H9 (cell line): Measurements from ENCODE around the gene AGO3. TPM values are rescaled to one million over a fixed set of nuclear protein-coding genes. Genes with fewer than 3 reads are reported as not detected.

ENCODE experiments used
- DNase-seq: peaks from one replicate; pipeline ENCODE4 v3.0.0-alpha.2; 2017
- H2AFZ ChIP-seq: one replicate; pipeline ENCODE4 v1.6.1; 2013; ENCODE audit warnings: mild to moderate bottlenecking, low read length, control low read depth, moderate library complexity
- H2AK5ac ChIP-seq: 2 replicates; pipeline ENCODE4 v1.6.1; 2013; ENCODE audit warnings: low read length, control low read depth, mixed read lengths; ENCODE audit not compliant: insufficient read length
- H2BK120ac ChIP-seq: one replicate; pipeline ENCODE4 v1.6.1; 2013; ENCODE audit warnings: low read depth, mild to moderate bottlenecking, low read length, control low read depth, inconsistent platforms; ENCODE audit not compliant: poor library complexity, severe bottlenecking
- H2BK12ac ChIP-seq: 2 replicates; pipeline ENCODE4 v1.6.1; 2013; ENCODE audit warnings: low read length, control low read depth, mixed read lengths, low read depth; ENCODE audit not compliant: insufficient read length
- H2BK15ac ChIP-seq: 2 replicates; pipeline ENCODE4 v1.6.1; 2013; ENCODE audit warnings: low read depth, low read length, control low read depth
- H2BK20ac ChIP-seq: one replicate; pipeline ENCODE4 v1.6.1; 2013; ENCODE audit warnings: low read depth, mild to moderate bottlenecking, low read length, control low read depth, inconsistent platforms; ENCODE audit not compliant: poor library complexity, severe bottlenecking
- H2BK5ac ChIP-seq: 2 replicates; pipeline ENCODE4 v1.6.1; 2013; ENCODE audit warnings: low read length, control low read depth, mixed read lengths; ENCODE audit not compliant: insufficient read length
- H3K14ac ChIP-seq: 2 replicates; pipeline ENCODE4 v1.6.1; 2013; ENCODE audit warnings: low read length, control low read depth; ENCODE audit not compliant: insufficient read depth
- H3K18ac ChIP-seq: 2 replicates; pipeline ENCODE4 v1.6.1; 2013; ENCODE audit warnings: low read depth, mild to moderate bottlenecking, mixed read lengths, low read length, control low read depth; ENCODE audit not compliant: insufficient read length
- H3K23ac ChIP-seq: 2 replicates; pipeline ENCODE4 v1.6.1; 2013; ENCODE audit warnings: low read length, control low read depth, mixed read lengths, low read depth; ENCODE audit not compliant: insufficient read length
- H3K23me2 ChIP-seq: 2 replicates; pipeline ENCODE4 v1.6.1; 2013; ENCODE audit warnings: low read depth, mild to moderate bottlenecking, mixed read lengths, low read length, control low read depth; ENCODE audit not compliant: insufficient read length, poor library complexity, severe bottlenecking
- H3K27ac ChIP-seq: 2 replicates; pipeline ENCODE4 v1.5.1; 2013; ENCODE audit warnings: low read length, control low read depth, mixed read lengths, low read depth; ENCODE audit not compliant: insufficient read length
- H3K27me3 ChIP-seq: 2 replicates; pipeline ENCODE4 v1.6.1; 2013; ENCODE audit warnings: low read length, control low read depth, inconsistent platforms; ENCODE audit not compliant: insufficient read depth
- H3K4ac ChIP-seq: 2 replicates; pipeline ENCODE4 v1.6.1; 2013; ENCODE audit warnings: low read depth, mild to moderate bottlenecking, control low read depth, inconsistent platforms, low read length, moderate library complexity
- H3K4me1 ChIP-seq: 2 replicates; pipeline ENCODE4 v1.6.1; 2013; ENCODE audit warnings: low read length, control low read depth, inconsistent platforms; ENCODE audit not compliant: insufficient read depth
- H3K4me2 ChIP-seq: 2 replicates; pipeline ENCODE4 v1.6.1; 2013; ENCODE audit warnings: low read length, control low read depth, mixed read lengths; ENCODE audit not compliant: insufficient read length, insufficient read depth
- H3K56ac ChIP-seq: 2 replicates; pipeline ENCODE4 v1.6.1; 2013; ENCODE audit warnings: low read depth, mild to moderate bottlenecking, mixed read lengths, low read length, control low read depth; ENCODE audit not compliant: insufficient read length
- H3K79me1 ChIP-seq: 2 replicates; pipeline ENCODE4 v1.6.1; 2013; ENCODE audit warnings: low read depth, mild to moderate bottlenecking, moderate library complexity, low read length, control low read depth, inconsistent platforms; ENCODE audit not compliant: insufficient read depth, poor library complexity, severe bottlenecking
- H3K79me2 ChIP-seq: 2 replicates; pipeline ENCODE4 v1.6.1; 2013; ENCODE audit warnings: low read length, control low read depth, inconsistent platforms; ENCODE audit not compliant: insufficient read depth
- H3K9ac ChIP-seq: 2 replicates; pipeline ENCODE4 v1.6.1; 2013; ENCODE audit warnings: low read length, control low read depth, mixed read lengths; ENCODE audit not compliant: insufficient read length; ENCODE audit errors: extremely low read depth
- H3K9me3 ChIP-seq: one replicate; pipeline ENCODE4 v1.6.1; 2013; ENCODE audit warnings: low read depth, low read length, inconsistent platforms; ENCODE audit not compliant: control insufficient read depth
- H3T11ph ChIP-seq: one replicate; pipeline ENCODE4 v1.6.1; 2013; ENCODE audit warnings: mild to moderate bottlenecking, low read length, control low read depth, inconsistent platforms
- H4K20me1 ChIP-seq: one replicate; pipeline ENCODE4 v1.6.1; 2013; ENCODE audit not compliant: control insufficient read depth, insufficient read length, insufficient read depth
- H4K5ac ChIP-seq: 2 replicates; pipeline ENCODE4 v1.6.1; 2013; ENCODE audit warnings: low read depth, mild to moderate bottlenecking, mixed read lengths, low read length, control low read depth; ENCODE audit not compliant: insufficient read length
- H4K8ac ChIP-seq: replicated peaks from 2 replicates; pipeline ENCODE4 v1.6.1; 2013; ENCODE audit warnings: low read length, control low read depth, mixed read lengths, low read depth; ENCODE audit not compliant: insufficient read length
- H4K91ac ChIP-seq: 2 replicates; pipeline ENCODE4 v1.6.1; 2013; ENCODE audit warnings: low read depth, mild to moderate bottlenecking, moderate library complexity, mixed read lengths, low read length, control low read depth; ENCODE audit not compliant: insufficient read length
- H3K27ac Mint-ChIP-seq, 3 experiments: 2 replicates in 2 of 3; 3 replicates in 1 of 3; pipeline ENCODE4 v1.8.0; 2020 to 2021; ENCODE audit warnings: mixed read lengths in 3 of 3, mild to moderate bottlenecking in 1 of 3, moderate library complexity in 1 of 3
- H3K27me3 Mint-ChIP-seq: 2 replicates; pipeline ENCODE4 v1.8.0; 2021; ENCODE audit warnings: low read depth, mild to moderate bottlenecking, moderate library complexity, mixed read lengths
- H3K36me3 Mint-ChIP-seq, 3 experiments: 2 replicates in 2 of 3; 3 replicates in 1 of 3; pipeline ENCODE4 v1.8.0; 2020 to 2021; ENCODE audit warnings: low read depth in 3 of 3, mixed read lengths in 3 of 3; ENCODE audit not compliant: insufficient read depth in 1 of 3
- H3K4me1 Mint-ChIP-seq, 2 experiments: 2 replicates each; pipeline ENCODE4 v1.8.0; 2020; ENCODE audit warnings: mixed read lengths in 2 of 2
- H3K4me3 Mint-ChIP-seq, 2 experiments: 2 replicates in 1 of 2; 3 replicates in 1 of 2; pipeline ENCODE4 v1.8.0; 2020 to 2021; ENCODE audit warnings: mild to moderate bottlenecking in 2 of 2, mixed read lengths in 2 of 2, moderate library complexity in 1 of 2
- H3K9me3 Mint-ChIP-seq, 2 experiments: 2 replicates in 1 of 2; 3 replicates in 1 of 2; pipeline ENCODE4 v1.8.0; 2020; ENCODE audit warnings: mild to moderate bottlenecking in 2 of 2, mixed read lengths in 2 of 2, moderate library complexity in 1 of 2
- WGBS: extraction: QIAGEN DNeasy Blood & Tissue Kit; methylation state at CpG from one replicate; pipeline ENCODE4 v1.1.7; 2013; ENCODE audit warnings: missing lambda C conversion rate, low lambda C conversion rate, mixed read lengths; ENCODE audit not compliant: insufficient read length; ENCODE audit errors: extremely low coverage; 5-methylcytosine and 5-hydroxymethylcytosine counted together
- total RNA-seq: library from RNA; stranded (reverse); gene quantifications from 2 replicates; pipeline ENCODE4 v1.2.1, GENCODE V29; 2021
- TF ChIP-seq, protein P1 (sequence below): fragments of 200-600 bp; sonication (generic); conservative IDR thresholded peaks from 3 replicates; pipeline ENCODE4 v1.8.0; 2021; ENCODE audit warnings: antibody characterized with exemption, mild to moderate bottlenecking

AGO3 gene
- total RNA-seq, 1 experiment from 2014 or later: 27.0 TPM

DNA sequence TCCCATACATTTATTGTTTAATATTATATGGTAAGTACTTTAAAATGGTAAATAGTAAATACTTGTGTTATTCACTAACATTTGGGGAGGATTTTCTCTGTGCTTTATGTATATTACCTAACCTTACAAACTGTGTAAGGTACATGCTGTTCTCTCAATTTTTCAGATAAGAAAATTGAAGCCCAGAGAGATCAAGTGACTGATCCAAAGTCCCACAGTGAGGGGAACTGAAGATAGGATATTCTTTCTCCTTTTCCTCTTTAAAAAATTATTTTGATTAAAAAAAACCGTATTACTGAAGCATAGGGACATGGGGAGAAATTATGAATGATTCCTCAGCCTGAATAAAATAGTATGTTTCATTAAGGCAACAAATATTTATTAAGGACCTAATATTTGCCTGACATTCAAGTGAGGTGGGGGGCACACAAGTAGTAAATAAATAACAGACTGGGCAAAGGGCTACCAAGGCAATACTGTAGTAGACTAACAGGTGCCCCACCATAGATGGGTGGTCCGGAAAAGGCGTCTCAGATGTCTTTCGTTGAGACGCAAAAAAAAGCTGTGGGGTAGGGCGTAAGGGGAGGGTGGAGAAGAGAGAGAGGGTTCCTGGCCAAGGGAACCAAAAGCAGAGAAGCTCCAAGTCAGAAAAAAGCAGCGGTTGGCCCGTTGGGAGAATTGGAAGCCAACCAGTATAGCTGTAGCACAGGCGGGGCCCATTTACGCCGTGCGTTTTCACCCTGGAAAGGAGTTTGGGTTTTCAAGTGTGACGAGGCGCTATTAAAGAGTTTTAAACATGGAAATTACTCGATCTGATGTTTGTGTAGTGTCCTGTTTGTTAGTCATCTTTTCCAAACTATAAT is 944 bp upstream of the AGO3 start:
- no peak overlapping the region for H2AK5ac ChIP-seq
- peaks cover 0 to 2% (median under 1%) of the 10 kb centered on the region in 3 experiments; a peak in 3 of 7 replicates for H3K36me3 Mint-ChIP-seq
- H2BK5ac ChIP-seq: no peak overlapping the region
- no peaks in the 10 kb centered on the region for H3K79me1 ChIP-seq
- H3K4me1 ChIP-seq: no peaks in the 10 kb centered on the region
- no peaks in the 10 kb centered on the region for H3K9me3 Mint-ChIP-seq
- H3K4ac ChIP-seq: no peak overlapping the region; the same call in 1 of the 2 replicates
- no peak overlapping the region for H3T11ph ChIP-seq
- H3K18ac ChIP-seq: no peak overlapping the region
- peak overlapping the region; percentile 97 to 98 (median 98) for H3K27ac Mint-ChIP-seq
- H3K56ac ChIP-seq: no peak overlapping the region
- no peak overlapping the region for H2BK20ac ChIP-seq
- peak; percentile 73 for DNase-seq
- no peaks in the 10 kb centered on the region for H3K9me3 ChIP-seq
- peak overlapping the region; percentile 87 to 90 for H3K4me3 Mint-ChIP-seq
- H3K27ac ChIP-seq: peak overlapping the region; percentile 68
- no peak overlapping the region for H2BK120ac ChIP-seq
- H3K79me2 ChIP-seq: peaks cover 11% of the 10 kb centered on the region; the same call in 1 of the 2 replicates
- no peaks in the 10 kb centered on the region; the same call in 1 of the 2 replicates for H3K27me3 Mint-ChIP-seq
- TF ChIP-seq, protein P1, sequence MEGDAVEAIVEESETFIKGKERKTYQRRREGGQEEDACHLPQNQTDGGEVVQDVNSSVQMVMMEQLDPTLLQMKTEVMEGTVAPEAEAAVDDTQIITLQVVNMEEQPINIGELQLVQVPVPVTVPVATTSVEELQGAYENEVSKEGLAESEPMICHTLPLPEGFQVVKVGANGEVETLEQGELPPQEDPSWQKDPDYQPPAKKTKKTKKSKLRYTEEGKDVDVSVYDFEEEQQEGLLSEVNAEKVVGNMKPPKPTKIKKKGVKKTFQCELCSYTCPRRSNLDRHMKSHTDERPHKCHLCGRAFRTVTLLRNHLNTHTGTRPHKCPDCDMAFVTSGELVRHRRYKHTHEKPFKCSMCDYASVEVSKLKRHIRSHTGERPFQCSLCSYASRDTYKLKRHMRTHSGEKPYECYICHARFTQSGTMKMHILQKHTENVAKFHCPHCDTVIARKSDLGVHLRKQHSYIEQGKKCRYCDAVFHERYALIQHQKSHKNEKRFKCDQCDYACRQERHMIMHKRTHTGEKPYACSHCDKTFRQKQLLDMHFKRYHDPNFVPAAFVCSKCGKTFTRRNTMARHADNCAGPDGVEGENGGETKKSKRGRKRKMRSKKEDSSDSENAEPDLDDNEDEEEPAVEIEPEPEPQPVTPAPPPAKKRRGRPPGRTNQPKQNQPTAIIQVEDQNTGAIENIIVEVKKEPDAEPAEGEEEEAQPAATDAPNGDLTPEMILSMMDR: no peak
- H3K4me1 Mint-ChIP-seq: peaks cover 26 to 30% of the 10 kb centered on the region in 2 experiments
- no peak overlapping the region for H2BK15ac ChIP-seq
- H4K8ac ChIP-seq: no peak overlapping the region
- no peak overlapping the region for H4K91ac ChIP-seq
- peak overlapping the region; percentile 62 for H3K4me2 ChIP-seq
- no CpG with 5 or more reads among the region's 15 CpGs for WGBS
- H3K27me3 ChIP-seq: no peaks in the 10 kb centered on the region
- H2BK12ac ChIP-seq: no peak overlapping the region
- H2AFZ ChIP-seq: no peak overlapping the region
- peak overlapping the region; percentile 67 for H3K9ac ChIP-seq
- no peak overlapping the region for H3K23ac ChIP-seq
- no peak overlapping the region for H4K5ac ChIP-seq
- H3K23me2 ChIP-seq: peaks cover 11% of the 10 kb centered on the region
- H3K14ac ChIP-seq: peak overlapping the region; percentile 28; the same call in 1 of the 2 replicates
- no peaks in the 10 kb centered on the region for H4K20me1 ChIP-seq
